ENCODE results near the gene SFXN5. TPM values are rescaled to one million over a fixed set of nuclear protein-coding genes. Genes with fewer than 3 reads are reported as not detected.
A peak's percentile ranks its signal among the peaks of the same experiment; 100 is the strongest.

Gene SFXN5
- total RNA-seq, 1 donor from 2014 or later: 29.8 TPM

GRCh38 chr2:72950558-72951255 is 120.8 kb downstream of the SFXN5 start:
- no peak for TF ChIP-seq CTCF (IDR thresholded peaks at IDR 0.05; ENCODE audit: unreplicated experiment)
- Mint-ChIP-seq H3K36me3 (ENCODE audit: low read depth, unreplicated experiment) (peaks cover 9% of the 10 kb centered on the region), H3K4me1 (ENCODE audit: unreplicated experiment) (peaks cover 21% of the 10 kb centered on the region), H3K27me3 (ENCODE audit: unreplicated experiment) (peaks cover 9% of the 10 kb centered on the region), H3K27ac (ENCODE audit: unreplicated experiment) (no peak overlapping the region), H3K4me3 (ENCODE audit: unreplicated experiment) (no peak overlapping the region), H3K9me3 (ENCODE audit: unreplicated experiment) (no peaks in the 10 kb centered on the region)
- no peak for DNase-seq (ENCODE audit: low spot score)

- peaks cover 19% of the 10 kb centered on the region for H3K36me3 Mint-ChIP-seq (ENCODE audit: low read depth, unreplicated experiment)
- DNase-seq (ENCODE audit: low spot score): no peak
- peaks cover 14% of the 10 kb centered on the region for H3K4me1 Mint-ChIP-seq (ENCODE audit: unreplicated experiment)
- no peaks in the 10 kb centered on the region for H3K9me3 Mint-ChIP-seq (ENCODE audit: unreplicated experiment)
- H3K27ac Mint-ChIP-seq (ENCODE audit: unreplicated experiment): no peak overlapping the region
- no peak for TF ChIP-seq CTCF (IDR thresholded peaks at IDR 0.05; ENCODE audit: unreplicated experiment)
- peaks cover 12% of the 10 kb centered on the region for H3K27me3 Mint-ChIP-seq (ENCODE audit: unreplicated experiment)
- H3K4me3 Mint-ChIP-seq (ENCODE audit: unreplicated experiment): no peak overlapping the region
These were observed 121.9 kb downstream of the SFXN5 start for GRCh38 chr2:72949642-72950041.

GRCh38 chr2:72949045-72949444 is 122.5 kb downstream of the SFXN5 start:
- Mint-ChIP-seq H3K9me3 (ENCODE audit: unreplicated experiment) (no peaks in the 10 kb centered on the region), H3K4me3 (ENCODE audit: unreplicated experiment) (no peak overlapping the region), H3K36me3 (ENCODE audit: low read depth, unreplicated experiment) (peaks cover 22% of the 10 kb centered on the region), H3K27me3 (ENCODE audit: unreplicated experiment) (peaks cover 12% of the 10 kb centered on the region), H3K4me1 (ENCODE audit: unreplicated experiment) (peaks cover 14% of the 10 kb centered on the region), H3K27ac (ENCODE audit: unreplicated experiment) (peak overlapping the region; percentile 54)
- no peak for TF ChIP-seq CTCF (IDR thresholded peaks at IDR 0.05; ENCODE audit: unreplicated experiment)
- no peak for DNase-seq (ENCODE audit: low spot score)

GRCh38 chr2:72947952-72948830 is 123.3 kb downstream of the SFXN5 start:
- no peak overlapping the region for H3K27ac Mint-ChIP-seq (ENCODE audit: unreplicated experiment)
- H3K36me3 Mint-ChIP-seq (ENCODE audit: low read depth, unreplicated experiment): peaks cover 22% of the 10 kb centered on the region
- peaks cover 12% of the 10 kb centered on the region for H3K27me3 Mint-ChIP-seq (ENCODE audit: unreplicated experiment)
- no peaks in the 10 kb centered on the region for H3K9me3 Mint-ChIP-seq (ENCODE audit: unreplicated experiment)
- TF ChIP-seq CTCF (IDR thresholded peaks at IDR 0.05; ENCODE audit: unreplicated experiment): no peak
- peaks cover 14% of the 10 kb centered on the region for H3K4me1 Mint-ChIP-seq (ENCODE audit: unreplicated experiment)
- no peak overlapping the region for H3K4me3 Mint-ChIP-seq (ENCODE audit: unreplicated experiment)
- no peak for DNase-seq (ENCODE audit: low spot score)

- Mint-ChIP-seq H3K9me3 (ENCODE audit: unreplicated experiment) (no peaks in the 10 kb centered on the region), H3K27ac (ENCODE audit: unreplicated experiment) (no peak overlapping the region), H3K36me3 (ENCODE audit: low read depth, unreplicated experiment) (peaks cover 18% of the 10 kb centered on the region), H3K4me3 (ENCODE audit: unreplicated experiment) (no peak overlapping the region), H3K4me1 (ENCODE audit: unreplicated experiment) (peaks cover 6% of the 10 kb centered on the region), H3K27me3 (ENCODE audit: unreplicated experiment) (peaks cover 10% of the 10 kb centered on the region)
- no peak for DNase-seq (ENCODE audit: low spot score)
- TF ChIP-seq CTCF (IDR thresholded peaks at IDR 0.05; ENCODE audit: unreplicated experiment): no peak
These were observed 125.0 kb downstream of the SFXN5 start for GRCh38 chr2:72946466-72946865.
